ENCODE data around the gene TLR6.

Gene TLR6

DNA sequence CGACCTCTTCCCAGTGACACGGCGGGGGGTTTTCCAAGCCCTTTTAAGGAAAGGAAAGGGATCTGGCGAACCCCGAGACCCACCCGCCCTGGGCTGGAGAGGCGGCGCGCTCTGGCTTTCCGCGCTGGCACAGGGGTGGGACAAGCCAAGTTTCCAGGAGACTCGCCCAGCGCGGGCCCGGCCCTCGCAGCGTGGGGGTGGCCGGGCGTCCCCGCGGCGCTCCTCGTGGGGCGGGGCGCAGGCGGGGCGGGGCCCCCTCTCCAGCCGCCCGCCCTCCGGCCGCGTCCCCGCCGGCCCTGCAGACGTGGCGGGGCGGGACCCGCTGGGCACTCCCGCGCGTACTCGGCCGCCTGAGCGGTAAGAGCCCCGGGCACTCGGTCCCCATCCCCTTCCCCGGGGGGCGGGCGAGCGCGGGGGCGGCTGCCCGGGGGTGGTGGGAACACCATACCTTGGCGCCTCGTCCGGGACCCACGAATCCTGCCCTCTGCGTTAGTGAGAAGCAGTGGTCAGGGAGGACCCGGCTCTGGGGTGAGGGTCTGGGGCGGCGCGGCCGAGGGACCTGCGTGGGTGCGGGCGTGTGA lies 11.0 kb upstream of the TLR6 start, which contains the start of gene FAM114A1:
FAM114A1 (plus strand) TSS at position 329 of the 581 bp plus-strand sequence. CDS start 10,273 bp downstream, outside the sequence.
- peak; percentile 55 for DNase-seq (ENCODE audit: low spot score)

DNA sequence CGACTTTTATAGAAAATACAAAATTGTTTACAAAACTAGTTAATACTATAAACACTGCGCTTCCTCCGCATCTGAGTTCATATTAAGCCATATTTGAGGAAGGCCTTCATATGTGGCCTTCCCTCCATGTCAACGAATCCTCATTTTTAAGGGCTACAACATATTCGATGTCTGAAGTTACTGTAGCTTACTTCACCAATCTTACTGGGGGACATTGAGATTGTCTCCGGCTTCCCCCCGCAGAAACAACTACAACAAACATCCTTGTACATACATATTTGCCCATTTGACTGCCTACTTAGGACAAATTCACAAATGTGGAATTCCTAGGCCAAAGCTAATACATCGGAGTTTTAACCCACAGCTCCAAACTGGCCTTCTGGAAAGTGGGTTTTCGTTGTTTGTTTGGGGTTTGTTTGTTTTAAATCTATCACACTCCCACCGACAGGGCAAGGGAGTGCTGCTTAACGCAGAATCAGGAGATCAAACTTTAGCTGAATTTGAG lies 10.4 kb upstream of the TLR6 start:
- no peak for DNase-seq (ENCODE audit: low spot score)

- DNase-seq (ENCODE audit: low spot score) = no peak
Observed at GRCh38 chr4:38865445-38865844, 8.8 kb upstream of the TLR6 start.

- DNase-seq (ENCODE audit: low spot score) = no peak
Observed at GRCh38 chr4:38861791-38862190, 5.2 kb upstream of the TLR6 start.

- no peak for DNase-seq (ENCODE audit: low spot score)
Observed at GRCh38 chr4:38860788-38861424, 4.3 kb upstream of the TLR6 start.

DNA sequence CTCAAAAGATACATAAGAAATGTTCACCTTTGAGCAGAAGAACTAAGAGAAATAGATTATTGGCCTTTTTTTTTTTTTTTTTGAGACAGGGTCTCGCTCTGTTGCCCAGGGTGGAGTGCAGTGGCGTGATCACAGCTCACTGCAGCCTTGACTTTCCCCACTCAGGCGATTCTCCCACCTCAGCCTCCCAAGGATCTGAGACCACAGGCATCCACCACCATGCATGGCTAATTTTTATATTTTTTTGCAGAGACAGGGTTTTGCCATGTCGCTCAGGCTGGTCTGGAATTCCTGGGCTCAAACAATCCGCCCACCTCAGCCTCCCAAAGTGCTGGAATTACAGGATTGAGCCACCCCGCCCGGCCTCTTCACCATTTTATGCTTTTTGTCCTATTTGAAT lies 2.9 kb upstream of the TLR6 start:
- DNase-seq (ENCODE audit: low spot score) = no peak

DNA sequence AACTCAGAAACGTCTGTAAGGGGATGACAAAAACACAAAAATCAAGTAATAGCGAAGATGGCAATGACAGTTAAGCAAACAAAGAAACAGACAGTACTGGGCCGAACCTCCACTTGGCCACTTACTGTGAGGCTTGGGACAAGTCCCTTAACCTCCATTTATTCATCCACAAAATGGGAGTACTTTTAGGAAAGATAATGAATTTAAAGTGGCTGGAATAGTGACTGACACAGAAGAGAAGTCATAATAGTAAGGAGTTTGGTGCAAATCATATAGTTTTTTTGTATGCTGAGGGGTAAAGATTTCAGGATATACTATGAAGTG lies 1.4 kb upstream of the TLR6 start:
- DNase-seq (ENCODE audit: low spot score) = no peak

DNA sequence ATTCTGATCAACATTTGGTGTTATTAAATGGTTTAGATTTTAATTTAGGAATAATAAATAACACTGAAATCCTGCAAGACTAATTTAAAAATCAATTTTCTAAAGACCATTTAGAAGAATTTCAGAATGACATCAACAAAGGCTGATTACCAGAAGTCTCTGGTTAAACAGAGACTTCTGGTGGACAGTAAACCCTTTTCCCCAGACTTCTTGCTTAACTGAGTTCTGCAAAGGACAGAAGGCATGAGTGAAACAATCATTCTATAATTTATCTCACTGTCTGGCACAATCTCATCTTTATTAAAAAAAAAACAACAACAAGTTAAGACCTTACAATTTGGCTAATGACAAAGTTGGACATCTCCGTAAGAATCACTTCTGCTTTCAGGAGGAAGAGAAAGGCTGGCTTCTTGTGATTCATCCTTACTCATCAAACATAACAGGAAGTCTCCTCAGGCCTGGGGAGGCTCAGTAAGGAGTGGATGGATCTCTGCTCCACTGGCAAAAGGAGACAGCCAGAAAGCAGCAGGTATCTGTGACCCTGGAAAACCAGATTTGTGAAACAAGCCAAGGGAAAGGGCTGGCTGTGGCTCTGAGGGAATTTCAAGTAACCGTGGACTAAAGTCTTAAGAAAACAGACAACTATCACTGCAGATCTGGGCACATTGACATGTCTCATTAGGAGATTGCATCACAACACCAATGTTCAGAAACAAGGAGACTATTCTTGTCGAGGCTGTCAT lies 908 bp upstream of the TLR6 start:
- DNase-seq (ENCODE audit: low spot score) = peak; percentile 52

DNA sequence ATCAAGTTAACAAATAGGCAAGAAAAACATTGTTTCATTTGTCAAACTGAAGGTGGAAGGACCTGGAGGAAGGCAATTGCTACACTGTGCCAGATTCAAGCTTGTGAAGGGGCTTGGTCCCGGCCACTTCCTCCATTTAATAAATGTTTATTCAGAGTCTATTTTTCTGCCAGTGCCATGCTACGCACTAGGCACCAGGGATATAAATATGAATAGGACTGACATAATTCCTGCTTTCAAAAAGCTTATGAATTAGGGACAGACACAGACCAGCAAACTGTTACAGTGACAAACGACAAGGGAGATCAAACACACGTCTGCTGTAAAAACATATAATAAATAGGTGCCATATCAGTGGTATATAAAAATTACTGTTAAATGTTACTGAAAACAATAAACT lies 571 bp downstream of the TLR6 start:
- no peak for DNase-seq (ENCODE audit: low spot score)

DNA sequence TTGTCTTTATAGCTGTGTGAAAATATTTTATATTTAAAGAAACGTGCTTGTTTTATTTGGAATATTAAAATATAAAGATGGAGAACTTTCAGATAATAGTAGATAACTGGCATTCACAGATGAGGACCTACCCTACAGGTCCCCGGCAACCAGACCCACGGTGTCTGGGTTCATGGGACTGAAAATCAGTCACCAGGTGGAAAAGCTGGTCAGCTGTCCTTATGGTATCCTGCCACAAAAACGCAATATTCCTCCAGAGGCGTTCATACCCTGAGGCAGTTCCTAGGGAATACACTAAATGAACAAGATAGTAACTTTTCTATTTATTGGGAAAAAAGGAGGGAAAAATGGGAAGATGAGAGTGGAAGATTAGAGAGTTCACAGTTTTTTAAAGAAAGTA lies 1.2 kb downstream of the TLR6 start:
- DNase-seq (ENCODE audit: low spot score) = no peak

- DNase-seq (ENCODE audit: low spot score) = no peak
Observed at GRCh38 chr4:38846015-38846414, 10.6 kb downstream of the TLR6 start.

- DNase-seq (ENCODE audit: low spot score) = no peak
Observed at GRCh38 chr4:38842994-38843393, 13.6 kb downstream of the TLR6 start.

- DNase-seq (ENCODE audit: low spot score) = no peak
Observed at GRCh38 chr4:38837849-38838248, 18.8 kb downstream of the TLR6 start.

DNA sequence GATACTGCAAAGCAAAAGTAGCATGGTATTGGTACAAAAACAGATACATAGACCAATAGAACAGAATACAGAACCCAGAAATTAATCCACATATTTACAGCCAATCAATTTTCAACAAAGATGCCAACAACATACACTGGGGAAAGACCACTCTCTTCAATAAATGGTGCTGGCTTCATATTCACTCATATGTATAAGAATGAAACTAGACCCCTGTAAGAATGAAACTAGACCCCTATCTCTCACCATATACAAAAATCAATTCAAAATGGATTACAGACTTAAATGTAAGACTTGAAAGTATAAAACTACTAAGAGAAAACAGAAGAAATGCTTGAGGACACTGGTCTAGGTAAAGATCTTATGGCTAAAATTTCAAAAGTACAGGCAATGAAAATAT lies 19.3 kb downstream of the TLR6 start:
- no peak for DNase-seq (ENCODE audit: low spot score)

DNA sequence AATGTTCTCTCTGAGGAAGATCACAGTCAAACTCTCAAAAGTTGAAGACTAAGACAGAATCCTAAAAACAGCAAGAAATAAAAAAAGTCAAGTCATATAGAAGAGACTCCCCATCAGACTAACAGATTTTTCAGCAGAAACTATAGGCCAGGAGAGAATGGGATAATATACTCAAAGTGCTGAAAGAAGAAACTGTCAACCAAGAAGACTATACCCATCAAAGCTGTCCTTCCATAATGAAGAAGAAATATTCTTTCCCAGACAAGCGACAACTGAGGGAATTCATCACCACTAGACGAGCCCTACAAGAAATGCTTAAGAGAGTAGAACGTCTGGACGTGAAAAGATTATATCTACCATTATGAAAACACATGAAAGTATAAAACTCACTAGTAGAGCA lies 22.0 kb downstream of the TLR6 start:
- no peak for DNase-seq (ENCODE audit: low spot score)

DNA sequence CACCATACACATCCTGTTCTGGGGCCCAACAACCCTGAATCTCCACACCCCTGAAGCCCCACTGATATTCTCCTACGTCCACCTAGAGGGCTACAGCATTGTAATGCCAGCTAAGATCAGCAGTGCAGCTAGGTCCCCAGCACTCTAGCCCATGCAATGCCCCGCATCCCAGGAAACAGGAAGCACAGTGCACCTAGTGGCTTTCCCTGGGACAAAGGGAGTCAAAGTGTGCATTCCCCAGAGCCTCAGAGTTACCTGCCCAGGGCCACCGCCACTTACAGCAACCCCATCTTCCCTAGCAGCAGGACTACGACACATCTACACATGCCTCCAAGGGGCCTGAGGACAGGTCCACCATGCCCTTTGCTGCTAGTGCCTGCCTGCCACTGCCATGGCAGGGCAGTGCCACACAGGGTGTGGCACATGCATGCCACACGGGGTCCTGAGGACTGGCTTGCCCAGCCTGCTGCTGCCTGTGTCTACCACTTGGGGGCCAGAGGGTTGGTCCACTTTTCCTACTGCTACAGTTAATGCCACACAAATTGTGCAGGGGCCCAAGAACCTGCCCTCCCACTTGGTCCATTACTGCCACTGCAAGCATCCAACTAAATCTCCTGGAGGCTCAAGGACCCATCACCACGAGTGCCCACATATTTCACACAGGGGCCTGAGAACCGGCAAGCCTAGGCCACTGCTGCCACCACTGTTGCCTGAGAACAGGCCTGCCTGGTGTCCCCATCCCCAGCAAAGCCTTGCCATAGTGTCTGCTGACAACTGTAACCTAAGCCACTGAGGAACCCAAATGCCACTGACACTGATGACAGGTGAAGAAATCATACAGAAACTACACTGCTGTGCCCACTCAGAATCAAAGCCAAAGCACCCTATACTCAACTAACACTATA lies 23.7 kb downstream of the TLR6 start:
- no peak for DNase-seq (ENCODE audit: low spot score)

GRCh38 chr4:38832206-38832605 lies 24.4 kb downstream of the TLR6 start:
- DNase-seq (ENCODE audit: low spot score) = no peak

DNA sequence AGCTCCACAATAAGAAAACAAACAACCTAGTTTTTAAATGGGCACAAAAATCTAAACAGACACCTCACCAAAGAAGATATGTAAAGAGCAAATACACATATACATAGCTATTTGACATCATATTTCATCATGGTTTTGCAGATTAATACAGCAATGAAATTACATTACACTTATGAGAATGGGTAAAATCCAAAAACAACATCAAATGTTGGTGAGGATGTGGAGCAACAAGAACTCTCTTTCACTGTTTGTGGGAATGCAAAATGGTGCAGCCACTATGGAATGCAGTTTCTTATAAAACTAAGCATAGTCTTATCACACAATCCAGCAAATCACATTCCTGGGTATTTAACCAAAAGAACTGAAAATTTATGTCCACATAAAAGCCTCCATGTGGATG lies 25.0 kb downstream of the TLR6 start:
- no peak for DNase-seq (ENCODE audit: low spot score)

DNA sequence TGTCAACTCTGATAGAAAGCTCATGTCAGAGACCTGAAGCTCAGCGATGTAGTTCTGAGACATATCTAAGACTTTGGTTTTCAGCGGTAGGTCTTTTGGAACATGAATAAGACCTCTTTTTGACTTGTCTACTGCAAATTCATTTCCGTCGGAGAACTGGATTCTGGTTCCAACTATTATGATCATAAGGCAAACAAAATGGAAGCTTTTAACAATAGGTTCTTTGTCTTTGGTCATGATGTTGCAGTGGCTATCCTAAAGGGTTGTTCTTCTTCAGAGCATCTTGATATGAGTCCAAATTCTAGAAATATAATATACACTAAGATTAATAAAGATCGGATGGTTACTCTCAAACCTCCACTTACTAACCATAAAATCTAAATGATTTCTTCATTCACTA lies 27.4 kb downstream of the TLR6 start:
- DNase-seq (ENCODE audit: low spot score) = peak; percentile 71

DNA sequence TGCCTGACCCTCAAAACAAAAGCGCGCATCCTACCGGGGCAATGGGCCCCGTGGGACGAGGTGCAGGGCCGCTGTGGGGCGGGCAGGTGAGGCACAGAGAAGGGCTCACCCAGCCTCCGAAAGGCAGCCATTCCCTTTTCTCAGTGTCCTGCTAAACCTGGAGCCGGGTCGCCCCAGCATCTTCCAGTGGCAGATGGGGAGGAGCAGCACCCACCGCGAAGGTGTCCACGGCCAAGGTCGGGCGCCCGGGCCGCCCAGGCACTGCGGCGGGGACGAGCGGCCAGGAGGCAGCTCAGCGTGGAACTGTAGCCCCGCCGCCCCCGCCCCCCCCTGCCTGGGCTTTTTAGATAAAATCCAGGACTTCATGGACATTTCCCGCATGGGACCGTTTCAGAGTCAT lies 32.9 kb downstream of the TLR6 start:
- no peak for DNase-seq (ENCODE audit: low spot score)

DNA sequence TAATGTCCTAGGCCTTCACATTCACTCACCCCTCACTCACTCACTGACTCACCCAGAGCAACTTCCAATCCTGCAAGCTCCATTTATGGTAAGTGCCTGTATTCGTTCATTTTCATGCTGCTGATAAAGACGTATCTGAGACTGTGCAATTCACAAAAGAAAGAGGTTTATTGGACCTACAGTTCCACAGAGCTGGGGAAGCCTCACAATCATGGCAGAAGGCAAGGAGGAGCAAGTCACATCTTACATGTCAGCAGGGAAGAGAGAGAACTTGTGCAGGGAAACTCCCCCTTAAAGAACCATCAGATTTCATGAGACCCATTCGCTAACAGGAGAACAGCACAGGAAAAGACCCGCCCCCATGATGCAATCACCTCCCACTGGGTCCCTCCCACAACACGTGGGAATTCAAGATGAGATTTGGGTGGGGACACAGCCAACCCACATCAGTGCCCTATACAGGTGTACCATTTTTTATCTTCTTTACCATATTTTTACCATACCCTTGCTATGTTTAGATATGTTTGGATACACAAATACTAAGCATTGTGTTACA lies 33.8 kb downstream of the TLR6 start:
- no peak for DNase-seq (ENCODE audit: low spot score)

DNA sequence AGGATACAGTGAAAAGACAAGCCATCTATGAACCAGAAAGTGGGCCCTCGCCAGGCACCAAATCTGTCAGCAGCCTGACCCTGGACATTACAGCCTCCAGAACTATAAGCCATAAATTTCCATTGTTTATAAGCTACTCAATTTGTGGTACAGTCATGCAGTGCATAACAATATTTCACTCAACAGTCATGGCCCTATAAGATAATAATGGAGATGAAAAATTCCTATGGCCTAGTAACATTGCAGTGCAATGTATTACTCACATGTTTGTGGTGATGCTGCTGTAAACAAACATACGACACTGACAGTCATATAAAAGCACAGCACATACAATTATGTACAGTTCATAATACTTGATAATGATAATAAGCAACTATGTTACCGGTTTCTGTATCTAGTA lies 34.9 kb downstream of the TLR6 start:
- DNase-seq (ENCODE audit: low spot score) = no peak

Data from COLO829 (cell line).